ENCODE results near the gene DACT2. TPM values are rescaled to one million over a fixed set of nuclear protein-coding genes. Genes with fewer than 3 reads are reported as not detected.

The DACT2 gene
- total and polyA plus RNA-seq, 4 donors, result 0.25 to 2.8 (median 0.88) TPM

DNA sequence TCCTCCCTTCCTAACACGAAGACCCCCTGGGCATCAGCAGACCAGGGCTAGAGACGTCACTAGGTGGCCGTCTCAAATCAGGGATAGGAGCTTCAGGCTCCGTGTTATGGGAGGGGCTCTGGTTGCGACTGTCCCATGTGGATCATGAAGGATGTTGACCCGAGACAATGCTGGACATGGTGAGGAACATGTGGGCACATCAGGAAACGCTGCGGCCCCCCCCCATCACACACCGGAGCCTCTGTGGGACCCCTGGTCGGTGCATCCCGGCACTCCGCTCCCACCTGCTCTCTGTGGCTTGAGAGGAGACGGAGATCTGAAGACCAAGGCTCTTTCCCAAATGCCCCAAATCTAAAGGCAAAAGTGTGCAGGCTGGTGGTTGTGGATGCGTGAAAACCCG is 54.2 kb downstream of the DACT2 start (continued):
- TF ChIP-seq CTCF (IDR thresholded peaks at IDR 0.05; ENCODE audit: low read depth, low read length, missing input control), result no peak

GRCh38 chr6:168264593-168265335 is 54.8 kb downstream of the DACT2 start:
- TF ChIP-seq ZBTB33 (IDR thresholded peaks at IDR 0.05) (no peak), MAX (IDR thresholded peaks at IDR 0.05) (peak; percentile 58), ATF3 (IDR thresholded peaks at IDR 0.05) (peak; percentile 78), HNF4A (conservative IDR thresholded peaks at IDR 0.05) (peak; percentile 84 to 86), SP1 (IDR thresholded peaks at IDR 0.05) (peak; percentile 82), HNF4G (IDR thresholded peaks at IDR 0.05) (peak; percentile 77), YY1 (IDR thresholded peaks at IDR 0.05) (peak; percentile 71), RAD21 (IDR thresholded peaks at IDR 0.05) (peak in 1 of 2 donors; percentile 35), FOXA1 (IDR thresholded peaks at IDR 0.05) (no peak), GABPA (IDR thresholded peaks at IDR 0.05 in 1 of 2, conservative IDR thresholded peaks at IDR 0.05 in 1 of 2) (no peak), CTCF (IDR thresholded peaks at IDR 0.05; ENCODE audit: low read depth, low read length, missing input control) (no peak), NR2F2 (IDR thresholded peaks at IDR 0.05) (no peak), TAF1 (conservative IDR thresholded peaks at IDR 0.05) (no peak), EGR1 (IDR thresholded peaks at IDR 0.05; ENCODE audit: low read depth in 2 of 2) (no peak), JUND (IDR thresholded peaks at IDR 0.05) (peak in 1 of 2 donors; percentile 31), FOXA2 (IDR thresholded peaks at IDR 0.05) (peak; percentile 72), RXRA (IDR thresholded peaks at IDR 0.05) (peak; percentile 73 to 77)
- TF ChIP-seq, protein P1, sequence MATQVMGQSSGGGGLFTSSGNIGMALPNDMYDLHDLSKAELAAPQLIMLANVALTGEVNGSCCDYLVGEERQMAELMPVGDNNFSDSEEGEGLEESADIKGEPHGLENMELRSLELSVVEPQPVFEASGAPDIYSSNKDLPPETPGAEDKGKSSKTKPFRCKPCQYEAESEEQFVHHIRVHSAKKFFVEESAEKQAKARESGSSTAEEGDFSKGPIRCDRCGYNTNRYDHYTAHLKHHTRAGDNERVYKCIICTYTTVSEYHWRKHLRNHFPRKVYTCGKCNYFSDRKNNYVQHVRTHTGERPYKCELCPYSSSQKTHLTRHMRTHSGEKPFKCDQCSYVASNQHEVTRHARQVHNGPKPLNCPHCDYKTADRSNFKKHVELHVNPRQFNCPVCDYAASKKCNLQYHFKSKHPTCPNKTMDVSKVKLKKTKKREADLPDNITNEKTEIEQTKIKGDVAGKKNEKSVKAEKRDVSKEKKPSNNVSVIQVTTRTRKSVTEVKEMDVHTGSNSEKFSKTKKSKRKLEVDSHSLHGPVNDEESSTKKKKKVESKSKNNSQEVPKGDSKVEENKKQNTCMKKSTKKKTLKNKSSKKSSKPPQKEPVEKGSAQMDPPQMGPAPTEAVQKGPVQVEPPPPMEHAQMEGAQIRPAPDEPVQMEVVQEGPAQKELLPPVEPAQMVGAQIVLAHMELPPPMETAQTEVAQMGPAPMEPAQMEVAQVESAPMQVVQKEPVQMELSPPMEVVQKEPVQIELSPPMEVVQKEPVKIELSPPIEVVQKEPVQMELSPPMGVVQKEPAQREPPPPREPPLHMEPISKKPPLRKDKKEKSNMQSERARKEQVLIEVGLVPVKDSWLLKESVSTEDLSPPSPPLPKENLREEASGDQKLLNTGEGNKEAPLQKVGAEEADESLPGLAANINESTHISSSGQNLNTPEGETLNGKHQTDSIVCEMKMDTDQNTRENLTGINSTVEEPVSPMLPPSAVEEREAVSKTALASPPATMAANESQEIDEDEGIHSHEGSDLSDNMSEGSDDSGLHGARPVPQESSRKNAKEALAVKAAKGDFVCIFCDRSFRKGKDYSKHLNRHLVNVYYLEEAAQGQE (IDR thresholded peaks at IDR 0.05), result peak; percentile 63

More at GRCh38 chr6:168264593-168265335, 54.8 kb downstream of the DACT2 start:
- H3K9me3 ChIP-seq (ENCODE audit: control insufficient read depth in 4 of 4, low read length in 3 of 4), result no peaks in the 10 kb centered on the region
- peaks cover 21 to 79% (median 54%) of the 10 kb centered on the region in 4 donors for H3K4me1 ChIP-seq (ENCODE audit: control insufficient read depth in 4 of 4, insufficient read depth in 4 of 4, low read length in 3 of 4)
- no peaks in the 10 kb centered on the region for H3K27me3 ChIP-seq (ENCODE audit: control insufficient read depth in 4 of 4, insufficient read depth in 4 of 4, low read length in 3 of 4)
- H3K9ac ChIP-seq (ENCODE audit: low read depth in 1 of 2, low read length in 2 of 2), result peak overlapping the region; percentile 49 to 83
- H3K27ac ChIP-seq (ENCODE audit: low read depth in 1 of 2, low read length in 2 of 2), result peak overlapping the region; percentile 94 to 96
- H3K36me3 ChIP-seq (ENCODE audit: control insufficient read depth in 4 of 4, insufficient read depth in 3 of 4, low read depth in 1 of 4, low read length in 3 of 4), result no peaks in the 10 kb centered on the region
- H3K4me3 ChIP-seq (ENCODE audit: low read depth in 1 of 3, low read length in 3 of 3), result no peak overlapping the region
- WGBS, result 28% methylated on average over 19 of the region's 19 CpGs
- DNase-seq (ENCODE audit: low spot score), result no peak

Data from liver (tissue), 9 donors.